Measurements from ENCODE around the gene NEURL1B.

The NEURL1B gene

DNA sequence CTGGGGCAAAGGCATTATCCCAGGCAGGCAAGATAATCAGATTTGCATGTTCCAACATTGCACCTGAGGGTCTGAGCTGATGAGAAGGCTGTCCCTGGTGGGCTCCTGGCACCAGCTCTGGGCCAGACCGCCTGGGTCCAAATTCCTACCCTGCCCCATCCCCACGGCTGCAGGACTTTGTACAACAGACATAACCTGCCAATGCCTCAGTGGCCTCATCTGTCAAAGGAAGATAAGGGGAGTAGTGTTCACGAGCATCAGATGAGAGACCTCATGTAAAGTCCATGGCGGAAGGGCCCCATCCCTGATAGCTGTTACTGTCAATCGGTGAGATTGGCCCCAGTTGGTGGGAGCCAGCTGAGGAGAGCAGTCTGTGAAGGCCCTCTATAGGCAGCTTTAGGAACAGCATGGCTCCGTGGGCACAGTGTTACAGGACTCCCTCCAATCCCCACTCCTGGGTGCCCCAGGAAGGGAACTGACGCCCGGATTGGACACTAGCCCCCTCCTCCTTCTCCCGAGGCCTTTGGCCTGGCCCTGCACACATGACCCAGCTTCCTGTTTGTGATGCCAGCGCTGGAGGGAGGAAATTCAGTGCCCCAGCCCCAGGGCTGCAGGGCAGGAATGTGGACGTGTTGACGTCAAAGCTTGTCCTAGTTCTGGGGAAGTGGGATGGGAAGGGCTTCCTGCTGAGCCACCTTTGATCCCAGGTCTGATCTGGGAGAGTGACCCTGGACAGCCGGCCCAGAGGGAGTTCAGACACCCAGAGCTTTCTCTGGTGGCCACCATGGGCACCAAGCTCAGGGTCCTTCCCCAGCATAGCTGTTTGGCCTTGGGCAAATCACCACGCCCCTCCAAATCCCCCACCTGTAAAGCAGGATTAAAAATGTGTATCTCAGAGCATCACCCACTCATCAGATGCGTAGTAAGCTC lies 73.7 kb downstream of the NEURL1B start:
- DNase-seq (ENCODE audit: low read depth in 1 of 2, low spot score in 1 of 2): peak; percentile 23 to 50

DNA sequence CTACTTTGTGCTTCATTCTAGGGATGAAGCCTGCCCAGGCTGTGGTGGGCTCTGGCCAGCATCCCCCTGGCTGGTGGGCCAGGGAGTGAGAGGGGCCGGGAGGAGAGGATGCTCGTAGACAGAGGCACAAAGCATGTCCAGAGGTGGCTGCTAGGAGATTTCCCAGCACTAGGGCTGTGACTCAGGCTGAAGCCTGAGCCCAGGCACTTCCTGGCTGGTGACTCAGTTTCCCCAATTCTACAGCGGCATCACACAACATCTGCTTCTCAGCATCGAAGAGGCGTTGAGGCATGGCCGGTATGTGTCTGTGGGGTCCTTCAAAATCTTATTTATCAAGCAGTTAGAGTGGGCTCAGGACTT lies 74.3 kb downstream of the NEURL1B start:
- DNase-seq (ENCODE audit: low read depth in 1 of 2, low spot score in 1 of 2): no peak

- no peak for DNase-seq (ENCODE audit: low read depth in 1 of 2, low spot score in 1 of 2)
Observed at GRCh38 chr5:172715931-172716682, 75.0 kb downstream of the NEURL1B start.

GRCh38 chr5:172716796-172717313 lies 75.8 kb downstream of the NEURL1B start:
- peak; percentile 65 to 75 for DNase-seq (ENCODE audit: low read depth in 1 of 2, low spot score in 1 of 2)

DNA sequence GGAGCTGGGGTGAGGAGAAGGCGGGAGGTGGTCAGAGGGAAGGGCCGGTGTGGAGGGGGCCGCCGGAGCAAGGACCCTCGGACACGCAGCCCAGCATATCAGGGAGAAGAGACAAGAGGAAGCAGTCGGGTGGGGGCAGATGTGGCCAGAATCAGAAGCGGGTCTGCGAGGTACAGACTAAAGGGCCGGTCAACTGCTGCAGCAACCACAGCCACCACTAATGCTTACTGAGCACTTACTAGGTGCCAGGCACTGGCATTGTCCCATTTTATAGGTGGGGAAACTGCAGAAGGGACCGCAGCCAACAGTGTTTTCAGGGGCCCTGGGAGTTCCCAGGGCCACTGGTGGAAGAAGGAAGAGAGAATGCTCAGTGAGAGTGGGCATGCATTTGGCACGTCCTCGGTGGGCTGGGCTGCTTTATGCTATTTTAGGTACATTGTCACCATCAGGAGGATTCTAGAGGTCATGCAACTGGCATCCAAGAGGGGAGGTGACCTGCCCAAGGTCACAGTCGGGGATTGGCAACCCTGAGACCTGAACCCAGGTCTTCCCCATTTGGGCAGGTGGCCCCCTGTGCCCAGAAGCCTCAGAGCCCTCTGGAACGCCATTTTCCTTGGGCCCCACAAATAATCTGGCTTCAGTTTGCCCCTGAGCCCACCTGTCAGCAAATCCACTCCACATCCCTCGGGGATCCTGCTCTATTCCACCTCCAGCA lies 76.6 kb downstream of the NEURL1B start:
- DNase-seq (ENCODE audit: low read depth in 1 of 2, low spot score in 1 of 2): no peak

DNA sequence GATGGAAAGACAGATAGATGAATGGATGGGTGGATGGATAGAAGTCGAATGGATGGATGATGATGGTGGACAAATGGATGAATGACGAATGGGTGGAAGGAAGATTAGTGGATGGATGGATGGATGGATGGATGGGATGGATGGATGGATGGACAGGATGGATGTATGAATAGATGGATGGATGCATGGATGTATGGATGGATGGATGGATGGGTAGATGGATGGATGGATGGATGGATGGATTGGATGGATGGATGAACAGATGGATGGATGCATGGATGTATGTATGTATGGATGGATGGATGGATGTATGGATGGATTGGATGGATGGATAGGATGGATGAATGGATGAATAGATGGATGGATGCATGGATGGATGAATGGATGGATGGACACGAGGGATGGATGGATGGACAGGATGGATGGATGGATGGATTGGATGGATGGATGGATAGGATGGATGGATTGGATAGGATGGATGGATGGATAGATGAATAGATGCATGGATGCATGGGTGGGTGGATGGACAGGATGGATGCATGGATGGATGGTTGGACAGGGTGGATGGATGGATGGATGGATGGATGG lies 77.6 kb downstream of the NEURL1B start:
- DNase-seq (ENCODE audit: low read depth in 1 of 2, low spot score in 1 of 2): no peak

DNA sequence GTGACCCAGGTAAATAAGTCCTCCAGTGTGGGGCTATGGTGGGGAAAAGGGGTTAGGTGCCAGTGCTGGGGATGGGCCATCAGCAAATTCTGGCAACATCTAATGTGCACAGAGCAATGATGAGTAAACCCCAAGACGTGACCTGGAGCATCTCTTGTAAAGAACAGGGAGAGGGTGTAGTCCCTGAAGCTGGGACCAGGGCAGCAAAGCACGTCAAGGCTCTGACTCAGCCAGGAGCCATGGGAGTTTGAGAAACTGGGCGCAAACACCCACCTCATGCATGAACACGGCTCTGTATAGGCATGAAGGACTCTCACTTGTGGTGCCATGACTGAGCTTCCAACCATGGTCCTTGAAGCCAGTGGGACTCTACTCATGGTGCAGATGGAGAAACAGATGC lies 78.1 kb downstream of the NEURL1B start:
- DNase-seq (ENCODE audit: low read depth in 1 of 2, low spot score in 1 of 2): no peak

DNA sequence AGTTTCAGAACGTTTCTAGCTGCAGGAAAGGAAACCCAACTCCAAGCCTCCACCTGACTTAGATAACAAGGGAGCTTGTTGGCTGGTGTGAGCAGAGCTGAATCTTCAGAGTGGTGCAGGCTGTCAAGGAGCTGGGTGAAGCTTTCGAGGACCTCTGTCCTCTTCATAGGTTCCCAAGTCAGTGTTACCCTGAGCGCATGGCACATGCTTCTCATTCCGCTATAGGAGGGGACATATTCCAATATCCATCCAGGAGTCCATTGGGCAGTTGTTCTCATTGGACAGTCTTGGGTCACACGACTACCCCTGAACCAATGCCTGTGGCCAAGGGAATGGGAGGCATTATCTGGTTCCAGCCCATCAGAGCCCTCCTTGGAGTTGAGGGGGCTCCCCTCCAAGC lies 79.6 kb downstream of the NEURL1B start:
- DNase-seq (ENCODE audit: low read depth in 1 of 2, low spot score in 1 of 2): no peak

- no peak for DNase-seq (ENCODE audit: low read depth in 1 of 2, low spot score in 1 of 2)
Observed at GRCh38 chr5:172721455-172722326, 80.6 kb downstream of the NEURL1B start.

GRCh38 chr5:172722327-172722815 lies 81.3 kb downstream of the NEURL1B start:
- DNase-seq (ENCODE audit: low read depth in 1 of 2, low spot score in 1 of 2): no peak

- no peak for DNase-seq (ENCODE audit: low read depth in 1 of 2, low spot score in 1 of 2)
Observed at GRCh38 chr5:172723508-172723907, 82.4 kb downstream of the NEURL1B start.

- no peak for DNase-seq (ENCODE audit: low read depth in 1 of 2, low spot score in 1 of 2)
Observed at GRCh38 chr5:172724242-172725183, 83.5 kb downstream of the NEURL1B start.

DNA sequence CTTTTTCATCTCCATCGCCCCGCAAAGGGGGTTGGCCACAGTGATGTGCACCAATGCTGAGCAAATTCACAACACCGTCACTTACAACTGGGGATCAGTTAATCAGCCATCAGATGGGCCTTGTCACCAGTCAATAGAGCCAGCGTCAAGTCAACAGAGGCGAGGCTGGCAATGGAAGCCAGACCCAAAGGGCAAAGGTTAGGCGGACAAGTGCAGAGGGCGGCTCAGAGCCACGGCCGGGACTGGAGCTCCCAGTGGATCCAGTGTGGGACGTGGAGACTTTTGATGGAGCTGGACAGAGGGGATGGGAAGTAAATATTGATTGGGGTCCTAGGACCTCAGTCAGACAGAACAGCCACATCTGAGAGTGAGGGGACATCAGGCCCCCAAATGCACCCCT lies 84.2 kb downstream of the NEURL1B start:
- no peak for DNase-seq (ENCODE audit: low read depth in 1 of 2, low spot score in 1 of 2)

DNA sequence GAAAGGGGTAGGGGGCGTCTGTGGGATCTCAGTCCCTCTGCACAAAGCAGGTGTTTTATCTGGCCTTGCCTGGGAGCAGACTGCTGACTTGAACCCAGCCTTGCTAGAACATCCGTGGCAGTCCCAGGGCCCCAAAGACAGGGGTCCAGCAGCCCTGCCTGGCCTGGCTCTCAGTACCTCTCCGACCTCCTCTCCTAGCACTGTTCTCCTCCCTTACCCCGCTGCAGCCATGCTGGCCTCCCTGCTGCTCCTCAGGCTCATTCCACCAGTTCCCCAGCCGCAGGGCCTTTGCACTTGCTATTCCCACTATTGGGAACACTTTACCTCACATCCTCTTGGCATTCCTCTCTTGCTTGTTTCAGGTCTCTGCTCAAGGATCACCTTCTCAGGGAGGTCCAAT lies 84.7 kb downstream of the NEURL1B start:
- no peak for DNase-seq (ENCODE audit: low read depth in 1 of 2, low spot score in 1 of 2)

- no peak for DNase-seq (ENCODE audit: low read depth in 1 of 2, low spot score in 1 of 2)
Observed at GRCh38 chr5:172726966-172727365, 85.9 kb downstream of the NEURL1B start.

- no peak for DNase-seq (ENCODE audit: low read depth in 1 of 2, low spot score in 1 of 2)
Observed at GRCh38 chr5:172727551-172727950, 86.5 kb downstream of the NEURL1B start.

- DNase-seq (ENCODE audit: low read depth in 1 of 2, low spot score in 1 of 2): no peak
Observed at GRCh38 chr5:172728481-172729241, 87.6 kb downstream of the NEURL1B start.

DNA sequence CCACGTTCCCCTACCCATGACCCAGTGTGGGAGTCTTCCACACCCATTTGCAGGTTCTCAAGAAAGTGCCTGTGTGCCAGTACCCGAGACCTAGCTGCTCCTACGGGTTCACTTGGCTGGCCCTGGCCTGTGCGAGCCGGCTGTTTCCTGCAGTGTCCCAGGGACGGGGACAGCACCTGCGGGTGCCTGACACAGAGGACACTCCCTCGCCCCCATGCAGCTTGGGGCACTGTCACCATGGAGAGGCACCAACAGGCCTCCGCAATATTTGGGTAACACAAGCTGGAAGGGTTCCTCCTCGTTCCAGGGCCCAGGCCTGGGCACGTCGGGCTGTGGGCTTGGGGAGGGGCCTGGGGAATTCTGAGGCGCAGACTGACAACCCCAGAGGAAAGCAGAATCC lies 88.5 kb downstream of the NEURL1B start:
- no peak for DNase-seq (ENCODE audit: low read depth in 1 of 2, low spot score in 1 of 2)

Measured in stimulated activated CD4-positive, alpha-beta T cell treated with anti-CD3 and anti-CD28 coated beads, Interleukin-15, amount 100 ng/mL, for 1 hour (primary cell).